GM18951 (cell line): ENCODE results near the gene GARNL3.

Source experiments
- POLR2A ChIP-seq: IDR thresholded peaks from 4 replicates; pipeline ENCODE4 v1.6.1; 2011; ENCODE audit warnings: mild to moderate bottlenecking; ENCODE audit not compliant: insufficient read length, insufficient read depth; ENCODE audit errors: extremely low read depth
- in situ Hi-C: fragments of 300-500 bp; cut with MboI; formaldehyde crosslinking; loops from one replicate; pipeline ENCODE4 v1.12.0; 2022; ENCODE audit warnings: low sequenced_read_pairs, mixed read lengths, inconsistent platforms; ENCODE audit not compliant: unreplicated experiment

GARNL3 gene

GRCh38 chr9:127366594-127366993 is 102.0 kb downstream of the GARNL3 start:
- in situ Hi-C loops: no loop called here
- TF ChIP-seq POLR2A: no peak

GRCh38 chr9:127368852-127369402 is 104.4 kb downstream of the GARNL3 start:
- no peak for TF ChIP-seq POLR2A
- in situ Hi-C loops: no loop called here

- TF ChIP-seq POLR2A: no peak
- in situ Hi-C loops: no loop called here
Observed at GRCh38 chr9:127369428-127369827, 104.9 kb downstream of the GARNL3 start.

GRCh38 chr9:127370147-127370579 is 105.6 kb downstream of the GARNL3 start:
- in situ Hi-C loops: no loop called here

GRCh38 chr9:127370672-127371648 is 106.4 kb downstream of the GARNL3 start:
- in situ Hi-C loops: no loop called here

More at GRCh38 chr9:127370147-127370579, 105.6 kb downstream of the GARNL3 start:
- TF ChIP-seq POLR2A: no peak

GRCh38 chr9:127380479-127380878 is 115.9 kb downstream of the GARNL3 start:
- no peak for TF ChIP-seq POLR2A
- in situ Hi-C loops: no loop called here

More at GRCh38 chr9:127370672-127371648, 106.4 kb downstream of the GARNL3 start:
- no peak for TF ChIP-seq POLR2A

GRCh38 chr9:127382541-127382940 is 118.0 kb downstream of the GARNL3 start:
- no peak for TF ChIP-seq POLR2A
- in situ Hi-C loops: no loop called here

GRCh38 chr9:127384016-127384730 is 119.6 kb downstream of the GARNL3 start:
- no peak for TF ChIP-seq POLR2A
- in situ Hi-C loops: no loop called here

- in situ Hi-C loops: no loop called here
- no peak for TF ChIP-seq POLR2A
Observed at GRCh38 chr9:127384901-127385300, 120.3 kb downstream of the GARNL3 start.

- no peak for TF ChIP-seq POLR2A
- in situ Hi-C loops: no loop called here
Observed at GRCh38 chr9:127386249-127386648, 121.7 kb downstream of the GARNL3 start.

- in situ Hi-C loops: no loop called here
- no peak for TF ChIP-seq POLR2A
Observed at GRCh38 chr9:127386981-127387380, 122.4 kb downstream of the GARNL3 start.

- in situ Hi-C loops: no loop called here
Observed at GRCh38 chr9:127388037-127388855, 123.7 kb downstream of the GARNL3 start.

More at GRCh38 chr9:127388037-127388855, 123.7 kb downstream of the GARNL3 start:
- TF ChIP-seq POLR2A: no peak
